Esophagus muscularis mucosa (tissue), 4 donors: ENCODE results near the gene ZCWPW1. TPM values are rescaled to one million over a fixed set of nuclear protein-coding genes. Genes with fewer than 3 reads are reported as not detected.

ENCODE experiments used
- DNase-seq: peaks from one replicate; pipeline ENCODE4 v3.0.0-alpha.2; 2017; ENCODE audit errors: extremely low spot score
- H3K27ac ChIP-seq, 4 donors: fragments of 200-600 bp; sonication (generic); replicated peaks in 1 of 4; 1 replicate in 3 of 4; 2 replicates in 1 of 4; pipeline ENCODE4 v1.5.1; 2016 to 2019; ENCODE audit warnings: mild to moderate bottlenecking in 1 of 4
- H3K27me3 ChIP-seq, 4 donors: fragments of 200-600 bp; sonication (generic); one replicate each; pipeline versions ENCODE4 v1.5.1 to v1.6.0; 2016 to 2019
- H3K36me3 ChIP-seq, 4 donors: fragments of 200-600 bp; sonication (generic); one replicate each; pipeline ENCODE4 v1.5.1; 2016 to 2019
- H3K4me1 ChIP-seq, 4 donors: fragments of 200-600 bp; sonication (generic); one replicate each; pipeline ENCODE4 v1.5.1; 2016 to 2019
- H3K4me3 ChIP-seq, 4 donors: fragments of 200-600 bp; sonication (generic); 1 replicate in 2 of 4; 2 replicates in 2 of 4; pipeline ENCODE4 v1.5.1; 2016 to 2019; ENCODE audit warnings: mild to moderate bottlenecking in 4 of 4, moderate library complexity in 1 of 4
- H3K9me3 ChIP-seq, 4 donors: fragments of 200-600 bp; sonication (generic); 1 replicate in 3 of 4; 2 replicates in 1 of 4; pipeline ENCODE4 v1.5.1; 2016 to 2019
- CTCF ChIP-seq, 3 experiments: fragments of 200-600 bp in 2 of 3; fragments of 450-650 bp in 1 of 3; sonication (generic) in 2 of 3; IDR thresholded peaks; one replicate each; pipeline ENCODE4 v1.5.1; 2017 to 2019; ENCODE audit warnings: antibody characterized with exemption in 3 of 3, mild to moderate bottlenecking in 2 of 3, moderate library complexity in 1 of 3
- EP300 ChIP-seq: sonication (generic); formaldehyde crosslinking; IDR thresholded peaks from one replicate; pipeline ENCODE4 v1.6.1; 2017; ENCODE audit warnings: antibody characterized with exemption
- POLR2A ChIP-seq: fragments of 450-650 bp; IDR thresholded peaks from one replicate; pipeline ENCODE4 v1.6.1; 2017; ENCODE audit warnings: antibody characterized with exemption, moderate library complexity, mild to moderate bottlenecking, low read depth
- POLR2AphosphoS5 ChIP-seq, 2 donors: sonication (generic); formaldehyde crosslinking; IDR thresholded peaks; one replicate each; pipeline ENCODE4 v1.6.1; 2017; ENCODE audit warnings: antibody characterized with exemption in 2 of 2
- WGBS: methylation state at CpG from one replicate; pipeline ENCODE4 v1.1.5; 2018; 5-methylcytosine and 5-hydroxymethylcytosine counted together
- intact Hi-C: fragments of 100-400 bp; cut with DNase I; formaldehyde crosslinking; loops from one replicate; pipeline ENCODE4 v1.15.1; 2023
- total RNA-seq, 4 donors: library from RNA; depleted of rRNA; stranded (reverse); fragments of >200 nt; gene quantifications; one replicate each; pipeline versions ENCODE4 v1.1.0 to v1.2.1, GENCODE V29; 2016

ZCWPW1 gene
- total RNA-seq, 4 donors from 2014 or later: 2.9 to 7.6 (median 5.8) TPM

- Histone ChIP-seq H3K27me3 (no peaks in the 10 kb centered on the region), H3K4me3 (no peak within 1 kb of the TSS), H3K36me3 (peaks cover 86 to 100% (median 100%) of the 10 kb centered on the region in 4 donors), H3K9me3 (no peaks in the 10 kb centered on the region), H3K27ac (no peak within 1 kb of the TSS), H3K4me1 (no peaks in the 10 kb centered on the region)
- TF ChIP-seq CTCF (IDR thresholded peaks at IDR 0.05) (no peak), POLR2A (no peak), POLR2AphosphoS5 (IDR thresholded peaks at IDR 0.05) (no peak), EP300 (no peak)
- DNase-seq: no peak
- intact Hi-C loops: loop anchor here (5.0 kb wide), 1 partner anchor 49 kb away; no protein-coding TSS in a partner anchor
- 84% methylated on average over 10 of the region's 11 CpGs for WGBS
These were observed 70.3 kb downstream of the ZCWPW1 start, which contains the start of gene PILRB for GRCh38 chr7:100358027-100358856. Gene PILRB (plus strand): TSS chr7:100358117. CDS start chr7:100358303, 186 bp downstream.

GRCh38 chr7:100357131-100357561 lies 71.4 kb downstream of the ZCWPW1 start:
- H3K4me1 ChIP-seq: no peaks in the 10 kb centered on the region
- H3K27ac ChIP-seq: no peak overlapping the region
- H3K9me3 ChIP-seq: no peaks in the 10 kb centered on the region
- no peak overlapping the region for H3K4me3 ChIP-seq
- intact Hi-C loops: loop anchor here (5.0 kb wide), 1 partner anchor 50 kb away; no protein-coding TSS in a partner anchor
- no peak for TF ChIP-seq POLR2AphosphoS5 (IDR thresholded peaks at IDR 0.05)
- no peak for TF ChIP-seq EP300
- TF ChIP-seq CTCF (IDR thresholded peaks at IDR 0.05): no peak
- no peak for TF ChIP-seq POLR2A
- 96% methylated on average over 4 of the region's 6 CpGs for WGBS
- peaks cover 90 to 100% (median 100%) of the 10 kb centered on the region in 4 donors for H3K36me3 ChIP-seq
- no peak for DNase-seq
- no peaks in the 10 kb centered on the region for H3K27me3 ChIP-seq

GRCh38 chr7:100356416-100357068 lies 72.0 kb downstream of the ZCWPW1 start:
- WGBS: 100% methylated on average over 1 of the region's 8 CpGs
- intact Hi-C loops: loop anchor here (5.0 kb wide), 1 partner anchor 51 kb away; no protein-coding TSS in a partner anchor

More at GRCh38 chr7:100356416-100357068, 72.0 kb downstream of the ZCWPW1 start:
- Histone ChIP-seq H3K27me3 (no peaks in the 10 kb centered on the region), H3K9me3 (no peaks in the 10 kb centered on the region), H3K36me3 (peaks cover 85 to 100% (median 99%) of the 10 kb centered on the region in 4 donors), H3K27ac (no peak overlapping the region), H3K4me3 (no peak overlapping the region), H3K4me1 (no peaks in the 10 kb centered on the region)
- DNase-seq: no peak
- TF ChIP-seq POLR2A (no peak), POLR2AphosphoS5 (IDR thresholded peaks at IDR 0.05) (no peak), CTCF (IDR thresholded peaks at IDR 0.05) (no peak), EP300 (no peak)
